ENCODE data around the gene UBR4. TPM values are rescaled to one million over a fixed set of nuclear protein-coding genes. Genes with fewer than 3 reads are reported as not detected.

UBR4 gene
- polyA plus RNA-seq, 3 donors = 44.3 to 93.8 (median 49.4) TPM

GRCh38 chr1:19177811-19178210 lies 32.3 kb downstream of the UBR4 start:
- intact Hi-C loops (cut with micrococcal nuclease) = loop anchor here in 1 of 2 donors (5.0 kb wide), 1 partner anchor 64 kb away; no protein-coding TSS in a partner anchor
- Mint-ChIP-seq H3K27ac (no peak overlapping the region), H3K36me3 (peaks cover 85 to 98% of the 10 kb centered on the region in 2 donors)

GRCh38 chr1:19169642-19170041 lies 40.4 kb downstream of the UBR4 start:
- Histone ChIP-seq H3K79me2 (ENCODE audit: insufficient read depth, low read length) (no peaks in the 10 kb centered on the region), H2AFZ (ENCODE audit: insufficient read depth, low read depth, low read length, poor library complexity, severe bottlenecking) (no peak overlapping the region), H3K9me3 (replicated peaks in 1 of 2; ENCODE audit: control insufficient read depth in 1 of 2, insufficient read depth in 1 of 2, low read length in 2 of 2) (no peaks in the 10 kb centered on the region), H3K4me1 (ENCODE audit: control insufficient read depth in 1 of 2, insufficient read depth in 2 of 2, low read length in 2 of 2) (no peaks in the 10 kb centered on the region), H3K4me3 (replicated peaks in 1 of 3; ENCODE audit: low read depth in 2 of 3, low read length in 3 of 3) (no peak overlapping the region), H3K36me3 (replicated peaks in 1 of 2; ENCODE audit: control insufficient read depth in 1 of 2, insufficient read depth in 2 of 2, low read length in 2 of 2) (peaks cover 99 to 100% of the 10 kb centered on the region in 2 donors), H3K9ac (ENCODE audit: insufficient read depth, low read length, poor library complexity, severe bottlenecking) (no peak overlapping the region), H3K27ac (ENCODE audit: low read depth in 1 of 2, low read length in 2 of 2) (no peak overlapping the region), H3K4me2 (replicated peaks; ENCODE audit: extremely low read depth, low read length, poor library complexity, severe bottlenecking) (no peak overlapping the region), H4K20me1 (ENCODE audit: insufficient read depth, low read length) (peaks cover 5% of the 10 kb centered on the region), H3K27me3 (ENCODE audit: control insufficient read depth in 2 of 2, insufficient read depth in 2 of 2, low read length in 2 of 2) (no peaks in the 10 kb centered on the region)
- intact Hi-C loops (cut with micrococcal nuclease) = no loop called here
- no peak overlapping the region for H3K4me3 Mint-ChIP-seq
- H3K4me1 Mint-ChIP-seq = peaks cover 12% of the 10 kb centered on the region
- WGBS (ENCODE audit: insufficient coverage) = no CpG with 5 or more reads among the region's 2 CpGs
- no peaks in the 10 kb centered on the region for H3K9me3 Mint-ChIP-seq
- H3K27me3 Mint-ChIP-seq (ENCODE audit: low read depth in 3 of 3) = no peaks in the 10 kb centered on the region
- no peak overlapping the region for H3K27ac Mint-ChIP-seq
- TF ChIP-seq CTCF (IDR thresholded peaks at IDR 0.05) = no peak
- DNase-seq = no peak
- peaks cover 94 to 99% of the 10 kb centered on the region in 2 donors for H3K36me3 Mint-ChIP-seq

More at GRCh38 chr1:19177811-19178210, 32.3 kb downstream of the UBR4 start:
- H2AFZ ChIP-seq (ENCODE audit: insufficient read depth, low read depth, low read length, poor library complexity, severe bottlenecking) = no peak overlapping the region
- no peaks in the 10 kb centered on the region for H4K20me1 ChIP-seq (ENCODE audit: insufficient read depth, low read length)
- no peak overlapping the region for H3K4me2 ChIP-seq (replicated peaks; ENCODE audit: extremely low read depth, low read length, poor library complexity, severe bottlenecking)
- no peak for DNase-seq
- H3K36me3 ChIP-seq (replicated peaks in 1 of 2; ENCODE audit: control insufficient read depth in 1 of 2, insufficient read depth in 2 of 2, low read length in 2 of 2) = peaks cover 90 to 100% of the 10 kb centered on the region in 2 donors
- TF ChIP-seq CTCF (IDR thresholded peaks at IDR 0.05) = no peak
- no peaks in the 10 kb centered on the region for H3K79me2 ChIP-seq (ENCODE audit: insufficient read depth, low read length)
- H3K9me3 ChIP-seq (replicated peaks in 1 of 2; ENCODE audit: control insufficient read depth in 1 of 2, insufficient read depth in 1 of 2, low read length in 2 of 2) = no peaks in the 10 kb centered on the region
- Mint-ChIP-seq H3K9me3 (no peaks in the 10 kb centered on the region), H3K27me3 (ENCODE audit: low read depth in 3 of 3) (peaks cover 0 to 2% (median 0%) of the 10 kb centered on the region in 3 donors), H3K4me3 (no peak overlapping the region), H3K4me1 (no peaks in the 10 kb centered on the region)
- H3K4me1 ChIP-seq (ENCODE audit: control insufficient read depth in 1 of 2, insufficient read depth in 2 of 2, low read length in 2 of 2) = no peaks in the 10 kb centered on the region
- H3K9ac ChIP-seq (ENCODE audit: insufficient read depth, low read length, poor library complexity, severe bottlenecking) = no peak overlapping the region
- H3K27ac ChIP-seq (ENCODE audit: low read depth in 1 of 2, low read length in 2 of 2) = no peak overlapping the region
- no peak overlapping the region for H3K4me3 ChIP-seq (replicated peaks in 1 of 3; ENCODE audit: low read depth in 2 of 3, low read length in 3 of 3)
- no CpG with 5 or more reads among the region's 2 CpGs for WGBS (ENCODE audit: insufficient coverage)
- H3K27me3 ChIP-seq (ENCODE audit: control insufficient read depth in 2 of 2, insufficient read depth in 2 of 2, low read length in 2 of 2) = no peaks in the 10 kb centered on the region

Measured in CD14-positive monocyte (primary cell).